Esophagus squamous epithelium (tissue), 4 donors: ENCODE results near the gene NUBPL.

Experiments
- CTCF ChIP-seq, 6 experiments: fragments of 450-650 bp in 4 of 6; fragments of 200-600 bp in 2 of 6; sonication (generic) in 2 of 6; IDR thresholded peaks; one replicate each; pipeline ENCODE4 v1.5.1; 2016 to 2019; ENCODE audit warnings: antibody characterized with exemption in 6 of 6, mild to moderate bottlenecking in 4 of 6, moderate library complexity in 4 of 6
- POLR2A ChIP-seq, 4 donors: fragments of 450-650 bp; IDR thresholded peaks; one replicate each; pipeline ENCODE4 v1.6.1; 2017; ENCODE audit warnings: antibody characterized with exemption in 4 of 4, mild to moderate bottlenecking in 4 of 4, moderate library complexity in 3 of 4

DNA sequence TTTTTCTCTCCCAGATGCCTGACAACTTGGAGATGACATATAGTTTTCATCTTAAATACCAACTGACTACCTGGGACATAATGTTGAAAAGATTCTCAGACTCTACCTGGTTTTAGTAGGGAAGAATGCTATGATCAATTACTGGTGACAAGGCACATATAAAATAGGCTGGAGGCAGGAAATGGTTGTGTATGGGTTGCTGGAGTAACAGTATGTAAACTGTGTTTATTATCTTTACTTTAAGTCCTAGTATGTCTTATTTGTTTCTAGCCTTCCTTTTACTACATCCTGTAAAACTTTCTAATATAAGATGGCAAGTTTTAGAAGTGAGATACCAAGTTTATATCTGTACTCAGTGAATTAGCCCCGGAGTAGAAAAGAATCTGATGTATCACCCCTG is 98.1 kb downstream of the NUBPL start:
- no peak for TF ChIP-seq POLR2A (IDR thresholded peaks at IDR 0.05)
- TF ChIP-seq CTCF (IDR thresholded peaks at IDR 0.05) = no peak
